NCI-H1105 treated with DMSO at 0.1 percent for 48 hours (cell line): ENCODE data around the gene OR2B2.
"Not testable (repeated sequence)": the region's sequence is repeated elsewhere in the genome, so short reads cannot be mapped to it uniquely, and the experiment has no call there.

Experiments used
- DNase-seq: peaks from one replicate; lab custom pipeline; 2025; lab: John Stamatoyannopoulos, UW

The OR2B2 gene

DNA sequence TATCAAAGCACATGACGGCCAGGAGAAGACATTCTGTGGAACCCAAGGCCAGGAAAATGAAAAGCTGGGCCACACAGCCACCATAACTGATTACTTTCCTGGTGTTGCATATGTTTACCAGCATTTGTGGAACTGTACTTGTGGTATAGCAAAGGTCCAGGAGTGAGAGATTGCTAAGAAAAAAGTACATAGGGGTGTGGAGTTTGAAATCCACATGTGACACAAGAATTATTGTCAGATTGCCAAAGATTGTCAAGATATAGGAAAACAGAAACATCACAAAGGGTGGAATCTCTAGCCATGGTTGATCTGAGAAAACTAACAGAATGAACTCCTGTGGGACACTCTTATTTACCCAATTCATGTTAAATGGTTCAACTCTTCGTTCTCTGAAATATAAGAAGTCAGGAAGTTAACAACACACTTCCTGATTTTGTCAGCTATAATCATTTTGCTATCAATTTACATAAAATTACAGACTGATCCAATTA lies at the start of gene OR2B2:
Gene OR2B2 (minus strand): TSS at position 441 of the 491 bp plus-strand sequence. CDS start 77 bp downstream, at position 364.
- DNase-seq = no peak

DNA sequence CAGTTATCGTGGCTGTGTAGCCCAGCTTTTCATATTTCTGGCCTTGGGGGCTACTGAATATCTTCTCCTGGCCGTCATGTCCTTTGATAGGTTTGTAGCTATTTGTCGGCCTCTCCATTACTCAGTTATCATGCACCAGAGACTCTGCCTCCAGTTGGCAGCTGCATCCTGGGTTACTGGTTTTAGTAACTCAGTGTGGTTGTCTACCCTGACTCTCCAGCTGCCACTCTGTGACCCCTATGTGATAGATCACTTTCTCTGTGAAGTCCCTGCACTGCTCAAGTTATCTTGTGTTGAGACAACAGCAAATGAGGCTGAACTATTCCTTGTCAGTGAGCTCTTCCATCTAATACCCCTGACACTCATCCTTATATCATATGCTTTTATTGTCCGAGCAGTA lies 45.3 kb upstream of the OR2B2 start:
- no peak for DNase-seq

DNA sequence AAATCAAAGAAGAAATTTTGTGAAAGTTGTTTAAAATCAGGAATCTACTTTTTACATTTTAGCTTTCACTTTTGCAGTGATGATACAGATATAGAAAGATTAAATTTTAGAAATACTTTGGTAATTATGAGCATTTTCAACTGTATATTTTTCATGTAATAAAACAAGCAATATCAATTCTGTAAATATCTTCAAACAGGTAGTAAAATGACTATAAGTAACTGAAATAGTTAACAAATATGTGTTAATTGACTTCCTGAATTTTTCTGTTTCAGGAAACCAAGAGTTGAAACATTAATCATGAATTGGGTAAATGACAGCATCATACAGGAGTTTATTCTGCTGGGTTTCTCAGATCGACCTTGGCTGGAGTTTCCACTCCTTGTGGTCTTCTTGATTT lies 44.7 kb upstream of the OR2B2 start, which contains the start of gene OR2B6:
Gene OR2B6 (plus strand): TSS at position 301 of the 400 bp plus-strand sequence. CDS start 0 bp downstream, at position 301.
- no peak for DNase-seq

DNA sequence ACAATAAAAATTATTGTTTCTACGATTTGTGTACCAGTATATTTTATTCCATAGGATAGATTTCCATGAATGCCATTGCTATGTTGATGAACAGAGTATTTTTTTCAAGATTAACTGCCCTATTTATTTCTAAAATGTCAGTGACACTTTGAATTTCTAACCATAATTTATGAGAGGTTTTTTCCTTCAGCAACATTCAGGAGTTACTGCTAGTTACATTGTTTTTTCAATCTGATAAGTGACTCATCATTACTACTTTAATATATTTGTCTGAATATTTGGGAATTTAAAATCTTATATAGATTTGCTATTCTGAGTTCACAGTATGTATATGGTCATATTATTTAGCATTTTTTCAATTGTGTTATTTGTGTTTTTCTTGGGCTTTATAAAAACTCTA lies 38.8 kb upstream of the OR2B2 start:
- no peak for DNase-seq

DNA sequence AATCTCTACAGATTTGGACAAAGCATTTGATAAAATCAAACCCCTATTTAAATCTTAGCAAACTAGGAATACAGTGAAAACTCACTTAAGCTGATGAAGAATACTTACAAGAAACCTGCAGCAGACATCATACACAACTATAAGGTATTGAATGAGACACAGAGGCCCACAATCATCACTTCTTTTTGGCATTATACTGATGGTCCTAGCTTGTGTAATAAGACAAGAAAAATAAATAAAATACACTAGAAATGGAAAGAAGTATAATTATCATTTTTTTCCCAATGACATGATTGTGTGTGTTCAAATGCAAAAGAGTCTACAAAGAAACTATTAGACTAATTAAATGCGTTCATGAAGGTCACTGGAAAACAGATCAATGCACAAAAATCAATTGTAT lies 36.0 kb upstream of the OR2B2 start:
- no peak for DNase-seq

DNA sequence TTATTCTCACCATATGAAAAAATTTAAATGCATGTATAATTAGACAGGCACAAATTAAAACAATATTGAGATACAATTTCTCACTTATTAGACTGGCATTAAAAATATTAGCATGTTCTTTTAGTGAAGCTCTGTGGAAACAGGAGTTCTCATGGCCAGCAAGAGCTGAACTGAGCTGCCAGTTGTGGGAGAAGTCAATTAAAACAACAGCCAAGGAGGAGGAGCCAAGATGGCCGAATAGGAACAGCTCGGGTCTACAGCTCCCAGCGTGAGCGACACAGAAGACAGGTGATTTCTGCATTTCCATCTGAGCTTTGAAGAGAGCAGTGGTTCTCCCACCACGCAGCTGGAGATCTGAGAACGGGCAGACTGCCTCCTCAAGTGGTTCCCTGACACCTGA lies 30.9 kb upstream of the OR2B2 start:
- not testable (repeated sequence) for DNase-seq

DNA sequence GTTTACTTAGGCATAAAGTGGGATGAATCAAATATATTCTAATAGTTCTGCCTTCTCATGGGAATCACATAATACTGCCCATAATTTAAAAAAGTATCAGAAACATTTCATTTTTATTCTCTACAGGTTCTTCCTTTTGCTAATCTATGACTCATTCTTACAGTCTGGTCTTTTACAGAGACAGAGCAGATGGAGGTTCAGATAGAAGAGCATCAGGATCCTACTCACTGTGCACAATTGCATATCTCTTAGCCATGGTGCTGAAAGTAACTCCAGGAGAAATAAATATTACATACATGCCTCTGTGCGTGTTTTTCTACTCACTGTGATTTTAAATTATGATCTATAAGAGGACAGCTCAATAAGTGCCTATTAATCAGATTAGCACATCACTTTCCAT lies 28.6 kb upstream of the OR2B2 start:
- DNase-seq = no peak

DNA sequence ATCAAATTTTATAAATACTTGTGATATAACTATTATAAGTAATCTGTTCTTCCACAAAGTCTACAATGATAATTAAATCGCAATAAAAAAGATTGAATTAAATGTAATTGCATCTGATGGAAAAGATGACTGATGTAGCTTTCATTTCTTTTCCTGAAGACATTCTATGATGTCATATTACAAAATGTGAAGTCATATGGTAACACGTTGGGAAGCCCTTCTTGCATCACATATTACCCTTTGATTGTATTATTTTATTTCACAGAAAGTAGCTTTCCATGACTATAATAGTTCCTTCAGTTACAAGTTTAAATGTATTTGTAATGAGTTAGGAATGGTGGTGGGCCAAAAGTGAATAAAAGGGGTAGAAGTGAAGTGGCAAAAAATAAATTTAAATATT lies 19.0 kb upstream of the OR2B2 start:
- no peak for DNase-seq

DNA sequence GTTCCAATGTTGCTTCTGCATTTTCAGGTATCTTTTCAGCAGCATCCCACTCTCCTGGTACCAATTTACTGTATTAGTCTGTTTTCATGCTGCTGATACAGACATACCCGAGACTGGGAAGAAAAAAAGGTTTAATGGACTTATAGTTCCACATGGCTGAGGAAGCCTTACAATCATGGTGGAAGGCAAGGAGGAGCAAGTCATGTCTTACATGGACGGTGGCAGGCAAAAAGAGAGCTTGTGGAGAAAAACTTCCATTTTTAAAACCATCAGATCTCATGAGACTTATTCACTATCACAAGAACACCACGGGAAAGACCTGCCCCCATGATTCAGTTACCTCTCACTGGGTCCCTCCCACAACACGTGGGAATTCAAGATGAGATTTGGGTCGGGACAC lies 17.7 kb upstream of the OR2B2 start:
- not testable (repeated sequence) for DNase-seq

DNA sequence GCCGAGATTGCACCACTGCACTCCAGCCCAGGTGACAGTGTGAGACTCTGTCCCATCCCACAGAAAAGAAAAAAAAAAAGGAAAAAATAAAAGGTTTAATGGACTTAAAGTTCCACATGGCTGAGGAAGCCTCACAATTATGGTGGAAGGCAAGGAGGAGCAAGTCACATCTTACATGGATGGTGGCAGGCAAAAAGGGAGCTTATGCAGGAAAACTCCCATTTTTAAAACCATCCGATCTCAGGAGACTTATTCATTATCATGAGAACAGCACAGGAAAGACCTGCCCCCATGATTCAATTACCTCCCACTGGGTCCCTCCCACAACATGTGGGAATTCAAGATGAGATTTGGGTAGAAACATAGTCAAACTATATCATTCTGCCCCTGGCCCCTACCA lies 15.8 kb upstream of the OR2B2 start:
- DNase-seq = not testable (repeated sequence)

DNA sequence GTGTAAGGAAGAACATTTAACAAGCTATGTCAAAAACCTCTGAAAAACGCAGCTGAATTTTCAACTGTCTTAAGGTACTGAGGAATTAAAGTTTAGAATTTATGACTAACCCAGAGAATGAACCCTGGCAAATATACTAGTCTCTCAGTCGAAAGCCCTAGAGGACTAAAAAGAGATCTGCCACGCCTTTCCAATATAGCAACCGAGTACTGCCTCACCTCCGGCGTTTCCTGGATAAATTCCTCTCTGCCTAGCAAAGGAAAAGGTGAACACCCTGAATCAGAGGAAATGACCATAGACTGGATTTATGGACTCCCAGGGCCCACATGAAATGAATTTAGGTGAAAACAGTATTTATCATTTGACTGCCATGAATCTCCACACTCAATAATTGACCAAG lies 12.0 kb upstream of the OR2B2 start:
- DNase-seq = no peak

DNA sequence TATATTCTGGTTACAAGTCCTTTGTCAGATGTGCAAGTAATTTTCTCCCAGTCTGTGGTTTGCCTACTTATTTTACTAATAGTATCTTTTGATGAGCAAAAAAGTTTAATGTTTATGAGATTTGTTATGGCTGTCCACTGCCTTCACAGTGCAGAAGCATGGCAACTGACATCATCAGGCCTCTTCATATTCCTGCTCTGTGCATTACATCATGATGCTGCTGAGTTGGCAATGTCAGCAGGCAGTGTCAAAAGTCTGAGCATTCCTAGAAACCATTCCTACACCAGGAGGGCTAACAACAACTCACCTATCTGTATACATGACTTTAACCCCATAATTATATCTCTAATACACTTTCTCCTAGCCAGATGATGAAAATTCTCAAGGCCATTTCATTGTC lies 10.8 kb upstream of the OR2B2 start:
- DNase-seq = no peak

DNA sequence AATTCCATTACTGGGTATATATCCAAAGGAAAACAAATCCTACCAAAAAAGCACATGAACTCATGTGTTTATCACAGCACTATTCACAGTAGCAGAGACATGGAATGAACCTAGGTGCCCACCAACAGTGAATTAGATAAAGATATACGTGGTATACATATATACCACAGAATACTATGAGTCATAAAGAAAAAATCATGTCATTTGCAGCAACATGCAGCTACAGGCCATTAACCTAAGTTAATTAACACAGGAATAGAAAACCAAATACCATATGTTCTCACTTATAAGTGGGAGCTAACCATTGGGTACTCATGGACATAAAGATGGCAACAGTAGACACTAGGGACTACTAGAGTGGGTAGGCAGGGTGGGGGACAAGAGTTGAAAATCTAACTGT lies 4.2 kb downstream of the OR2B2 start:
- no peak for DNase-seq

DNA sequence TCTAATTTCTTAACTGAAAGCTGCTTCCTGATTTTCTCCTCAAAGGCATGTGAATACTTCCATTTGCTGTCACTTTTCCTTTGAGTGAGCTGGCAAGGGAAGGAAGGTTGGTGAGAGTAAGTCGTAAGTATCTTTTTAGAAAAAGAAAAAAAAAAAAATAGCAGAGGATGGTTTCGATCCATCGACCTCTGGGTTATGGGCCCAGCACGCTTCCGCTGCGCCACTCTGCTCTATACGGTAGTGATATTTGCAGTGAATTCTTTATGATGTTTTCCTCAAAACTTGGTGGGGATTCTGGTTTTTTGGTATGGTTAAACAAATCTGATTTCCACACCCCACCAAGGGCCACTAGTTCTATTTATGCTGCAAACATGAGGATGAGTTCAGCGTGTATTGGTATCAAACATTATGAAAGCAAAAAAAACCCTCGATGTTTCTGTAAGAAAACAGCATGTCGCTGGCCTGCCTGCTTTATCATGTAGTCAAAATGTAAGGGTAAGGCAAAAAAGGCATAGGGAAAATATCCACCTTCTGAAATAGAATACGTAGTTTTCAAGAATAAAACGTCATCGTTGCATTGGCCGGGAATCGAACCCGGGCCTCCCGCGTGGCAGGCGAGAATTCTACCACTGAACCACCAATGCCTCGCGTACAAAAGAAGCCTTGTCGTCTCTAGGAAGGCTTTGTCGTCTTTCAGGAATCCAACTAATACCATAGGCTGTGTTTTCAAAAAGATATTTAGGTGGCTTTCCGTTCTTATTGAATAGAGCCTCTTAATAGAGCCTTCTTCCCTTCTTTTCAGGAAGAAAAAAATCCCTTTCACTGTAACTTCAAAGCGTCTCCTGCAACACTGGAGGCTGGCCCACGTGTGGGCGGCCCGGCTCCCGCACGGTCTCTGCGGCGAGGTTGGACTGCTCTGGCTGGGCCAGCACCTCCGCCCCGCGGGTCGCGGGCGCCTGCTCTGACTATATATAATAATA lies 9.6 kb downstream of the OR2B2 start:
- DNase-seq = peak; percentile 79

DNA sequence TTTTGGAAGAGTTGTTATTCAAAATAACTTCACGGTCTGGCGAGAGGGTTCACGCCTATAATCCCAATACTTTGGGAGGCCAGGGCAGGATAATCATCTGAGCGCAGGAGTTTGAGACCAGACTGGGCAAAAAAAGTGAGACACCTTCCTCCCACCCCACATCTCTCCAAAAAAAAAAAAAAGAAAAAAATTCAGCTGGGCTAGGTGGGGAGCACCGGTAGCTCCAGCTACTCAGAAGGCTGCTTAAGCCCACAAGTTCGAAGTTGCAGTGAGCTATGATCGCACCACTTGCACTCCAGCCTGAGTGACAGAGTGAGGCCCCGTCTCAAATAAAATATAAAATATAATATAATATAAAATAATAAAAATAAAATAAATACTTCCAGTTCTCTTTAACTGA lies 10.4 kb downstream of the OR2B2 start:
- DNase-seq = no peak

DNA sequence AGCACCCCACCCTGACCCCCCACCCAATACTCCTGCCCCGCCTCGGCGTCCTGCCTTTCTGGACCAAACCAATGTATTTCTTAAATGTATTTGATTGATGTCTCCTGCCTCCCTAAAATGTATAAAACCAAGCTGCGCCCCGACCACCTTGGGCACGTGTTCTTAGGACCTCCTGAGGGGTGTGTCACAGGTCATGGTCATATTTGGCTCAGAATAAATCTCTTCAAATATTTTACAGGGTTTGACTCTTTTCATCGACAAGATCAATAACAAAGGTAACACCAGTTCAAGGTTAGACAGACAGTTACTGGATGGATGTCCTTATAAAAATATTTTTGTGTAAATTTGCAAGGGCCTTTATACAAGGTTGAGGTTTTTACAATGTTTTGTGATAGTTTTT lies 12.0 kb downstream of the OR2B2 start:
- DNase-seq = not testable (repeated sequence)

DNA sequence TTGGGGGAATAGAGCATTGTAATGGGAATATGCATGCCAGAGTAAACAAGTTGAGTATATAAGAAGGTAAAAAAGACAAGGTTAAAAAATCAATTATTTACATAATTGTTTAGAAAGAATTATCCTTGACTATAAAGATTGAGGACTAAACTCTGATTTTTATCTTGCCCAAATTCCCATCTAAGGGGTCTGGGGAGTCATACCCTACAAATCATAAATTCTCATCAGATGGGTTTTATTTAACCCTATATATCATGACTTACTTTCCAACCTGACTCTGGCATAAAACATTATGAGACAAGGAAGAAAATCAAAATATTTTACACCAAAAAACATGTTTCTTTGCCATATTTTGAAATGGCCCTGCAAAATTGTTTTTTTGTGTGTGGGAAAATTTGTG lies 12.7 kb downstream of the OR2B2 start:
- DNase-seq = no peak

DNA sequence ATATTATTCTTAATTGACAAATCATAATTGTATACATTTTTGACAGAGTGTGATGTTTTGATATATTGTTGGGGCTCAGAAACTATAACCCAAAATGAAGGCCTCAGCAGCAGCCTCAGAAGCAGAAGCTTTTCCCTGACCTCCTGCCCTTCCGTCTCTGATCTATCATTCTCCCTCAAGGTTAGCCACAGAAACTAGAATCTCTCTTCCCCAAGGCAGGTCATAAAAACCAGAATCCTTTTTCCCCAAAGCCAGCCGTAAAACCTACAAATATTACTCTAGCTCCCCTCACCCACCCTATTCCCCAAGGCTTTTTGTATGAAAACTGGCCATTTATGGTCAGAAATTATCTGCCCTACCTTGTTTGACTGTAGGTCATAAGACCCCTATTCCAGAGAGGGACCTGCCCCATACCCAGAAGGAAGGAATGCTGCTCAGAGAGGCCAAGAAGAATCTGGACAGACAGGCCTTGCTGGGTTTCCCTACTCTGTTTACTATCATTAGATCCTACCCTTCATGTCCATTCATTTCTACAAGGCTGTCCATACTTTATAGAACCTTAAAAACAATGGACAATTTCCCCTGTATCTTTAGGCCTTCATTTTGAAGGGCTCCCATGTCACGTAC lies 14.5 kb downstream of the OR2B2 start:
- no peak for DNase-seq

DNA sequence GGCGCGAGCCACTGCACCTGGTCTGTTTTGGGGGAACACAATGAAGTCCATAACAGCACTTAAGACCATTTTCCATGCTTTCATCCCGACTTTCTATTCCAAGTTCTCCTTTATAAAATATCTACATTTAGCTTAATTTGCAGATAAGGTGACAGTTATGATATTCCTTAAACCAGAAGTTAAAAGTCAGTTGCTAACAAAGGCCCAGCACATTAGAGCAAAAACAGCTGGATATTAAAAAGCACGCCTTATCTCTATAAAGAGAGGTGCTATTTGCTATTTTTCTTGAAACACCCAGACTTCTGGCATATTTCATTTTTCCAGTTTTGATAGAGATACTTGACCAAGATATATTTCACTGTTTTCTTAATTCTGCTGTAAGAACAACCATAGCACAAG lies 15.8 kb downstream of the OR2B2 start:
- no peak for DNase-seq

DNA sequence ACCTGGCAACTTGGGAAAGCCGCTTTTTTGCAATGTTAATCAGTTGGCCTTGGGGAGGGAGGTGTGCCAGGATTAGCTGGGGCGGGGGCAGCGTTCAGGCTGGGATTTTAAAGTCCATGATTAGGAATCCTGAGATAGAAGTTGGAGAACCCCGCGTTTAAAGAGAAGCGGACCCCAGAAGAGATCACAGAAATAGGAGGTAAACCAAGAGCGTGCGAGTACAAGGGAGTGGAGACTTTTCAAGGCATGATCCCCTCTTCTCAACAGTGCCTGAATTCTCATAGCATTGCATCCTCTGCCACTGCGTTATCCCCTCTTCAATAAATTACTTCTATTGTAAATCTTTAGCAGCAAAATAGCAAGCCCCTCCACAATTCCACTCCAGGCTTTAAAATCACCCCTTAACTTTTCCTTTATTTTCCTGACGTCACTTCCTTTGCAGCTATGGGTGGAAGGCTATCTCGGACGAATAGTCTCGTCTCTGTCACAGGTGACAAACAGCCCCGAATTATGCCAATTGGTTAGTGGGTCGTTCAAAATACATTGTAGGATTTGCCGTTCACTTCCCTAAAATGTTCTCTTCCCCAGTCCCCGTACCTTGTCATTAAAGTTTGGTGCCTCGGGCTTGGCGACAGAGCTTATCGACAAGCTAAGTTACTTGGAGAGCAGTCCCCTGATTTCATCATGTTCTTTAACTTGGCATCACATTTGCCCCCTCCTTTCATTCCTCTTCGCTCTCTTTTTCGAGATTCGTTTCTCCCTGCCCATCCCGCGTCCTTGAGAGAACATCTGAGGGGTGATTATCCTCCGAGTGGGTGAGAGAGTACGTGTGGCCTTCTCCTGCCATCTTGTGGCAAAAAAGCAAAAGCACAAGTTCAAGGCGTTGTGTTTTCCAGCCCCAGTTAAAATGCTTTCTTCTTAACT lies 17.1 kb downstream of the OR2B2 start:
- peak; percentile 85 for DNase-seq

DNA sequence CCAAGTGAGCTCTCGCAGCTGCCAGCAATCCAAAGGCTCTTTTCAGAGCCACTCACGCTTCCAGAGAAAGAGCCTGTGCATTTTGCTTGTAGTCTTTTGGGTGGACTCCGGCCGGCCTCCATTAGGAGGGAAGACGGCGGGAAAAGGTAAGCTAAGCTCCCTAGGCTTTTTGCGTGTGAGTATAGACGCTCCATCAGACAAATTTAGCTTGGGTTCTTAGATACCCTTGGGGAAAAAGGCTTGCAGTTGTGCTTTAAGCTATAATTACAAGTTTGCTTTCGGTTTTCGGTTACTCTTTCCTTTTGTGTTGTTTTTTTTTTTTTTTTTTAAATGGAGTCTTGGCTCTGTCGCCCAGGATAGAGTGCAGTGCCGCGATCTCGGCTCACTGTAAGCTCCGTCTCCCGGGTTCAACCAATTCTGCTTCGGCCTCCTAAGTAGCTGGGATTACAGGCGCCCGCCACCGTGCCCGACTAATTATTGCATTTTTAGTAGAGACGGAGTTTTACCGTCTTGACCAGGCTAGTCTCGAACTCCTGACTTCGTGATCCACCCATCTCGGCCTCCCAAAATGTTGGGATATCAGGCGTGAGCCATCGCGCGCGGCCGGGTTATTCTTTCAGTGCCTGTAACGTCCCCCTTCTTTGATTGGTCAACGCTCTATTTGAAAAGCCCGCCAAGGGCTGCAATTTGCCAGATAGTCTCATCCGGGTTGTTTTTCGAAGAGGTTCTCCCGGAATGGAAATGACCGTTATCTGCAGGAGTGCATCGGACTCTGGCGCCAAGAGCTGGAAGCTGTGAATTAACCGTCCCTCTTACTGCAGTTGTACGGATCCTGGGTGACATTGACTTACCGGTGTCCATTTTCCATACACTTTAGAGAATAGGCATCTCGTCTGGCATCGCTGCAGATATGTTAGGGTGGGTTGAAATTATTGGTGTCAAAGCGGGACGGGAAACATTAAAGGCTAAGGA lies 18.1 kb downstream of the OR2B2 start:
- DNase-seq = peak; percentile 97
